GM12878 (cell line): ENCODE results near the gene SNX15. TPM values are rescaled to one million over a fixed set of nuclear protein-coding genes. Genes with fewer than 3 reads are reported as not detected.

Experiments
- ATF7 ChIP-seq: fragments of 450-650 bp; IDR thresholded peaks from 2 replicates; pipeline ENCODE4 v1.6.1; 2016; ENCODE audit warnings: low read depth, mild to moderate bottlenecking
- BMI1 ChIP-seq: fragments of 450-650 bp; IDR thresholded peaks from 2 replicates; pipeline ENCODE4 v1.6.1; 2016; ENCODE audit warnings: mild to moderate bottlenecking, moderate library complexity, borderline replicate concordance
- CREB1 ChIP-seq: IDR thresholded peaks from 2 replicates; pipeline ENCODE4 v1.6.1; 2012; ENCODE audit warnings: low read depth, mild to moderate bottlenecking, inconsistent platforms
- FOXM1 ChIP-seq: IDR thresholded peaks from 2 replicates; pipeline ENCODE4 v1.6.1; 2012; ENCODE audit warnings: low read depth, mild to moderate bottlenecking, inconsistent platforms, low read length, moderate library complexity
- HCFC1 ChIP-seq: fragments of 150-350 bp; IDR thresholded peaks from 2 replicates; pipeline ENCODE4 v1.6.1; 2014; ENCODE audit warnings: low read length
- IRF4 ChIP-seq: IDR thresholded peaks from 2 replicates; pipeline ENCODE4 v1.6.1; 2011; ENCODE audit warnings: low read depth, low read length
- MYB ChIP-seq: fragments of 150-350 bp; IDR thresholded peaks from 2 replicates; pipeline ENCODE4 v1.6.1; 2014; ENCODE audit warnings: mild to moderate bottlenecking, low read depth, low read length, borderline replicate concordance
- NR2C2 ChIP-seq: IDR thresholded peaks from 2 replicates; pipeline ENCODE4 v1.6.1; 2011; ENCODE audit warnings: borderline replicate concordance, low read depth; ENCODE audit not compliant: control insufficient read depth, insufficient read length
- RB1 ChIP-seq: fragments of 450-650 bp; formaldehyde crosslinking; IDR thresholded peaks from 2 replicates; pipeline ENCODE4 v1.6.1; 2017; ENCODE audit warnings: mild to moderate bottlenecking, borderline replicate concordance
- TCF3 ChIP-seq: IDR thresholded peaks from 2 replicates; pipeline ENCODE4 v1.6.1; 2012; ENCODE audit warnings: low read depth, mild to moderate bottlenecking, low read length, borderline replicate concordance; ENCODE audit not compliant: insufficient read depth
- ZBED1 ChIP-seq: IDR thresholded peaks from 2 replicates; pipeline ENCODE4 v1.6.1; 2016; ENCODE audit warnings: borderline replicate concordance
- polyA plus RNA-seq, 11 experiments: library from polyadenylated mRNA; depleted of rRNA in 4 of 11; unstranded in 6 of 11; stranded (reverse) in 5 of 11; fragments of >200 nt; fragmentation: Nextera tagmentation in 4 of 11; fragmentation: Illumina TruSeq in 1 of 11; extraction: Ambion mirVana in 4 of 11; extraction: Trizol in 1 of 11; gene quantifications; 1 replicate in 1 of 11; 2 replicates in 10 of 11; pipeline versions ENCODE4 v1.2.1 to v1.2.3, GENCODE V29; 2011 to 2016; ENCODE audit warnings: inconsistent platforms in 2 of 11, missing spikeins in 2 of 11, low read depth in 1 of 11
- total RNA-seq, 4 experiments: library from RNA; depleted of rRNA in 3 of 4; stranded (reverse); fragments of >200 nt in 3 of 4; fragmentation: Illumina TruSeq in 1 of 4; extraction: Trizol in 1 of 4; gene quantifications; 2 replicates each; pipeline versions ENCODE4 v1.2.1 to v1.2.3, GENCODE V29; 2013 to 2021
- TF ChIP-seq, protein P1 (sequence below): fragments of 450-650 bp; formaldehyde crosslinking; IDR thresholded peaks from 2 replicates; pipeline ENCODE4 v1.4.0; 2022; ENCODE audit warnings: mild to moderate bottlenecking, moderate library complexity
- TF ChIP-seq, protein P2 (sequence below): IDR thresholded peaks from 2 replicates; pipeline ENCODE4 v1.6.1; 2012; ENCODE audit warnings: low read length, inconsistent platforms

Gene SNX15
- total and polyA plus RNA-seq, 10 of the 15 experiments (the other 5 are each of a cell fraction or from before 2014, with no cell fraction given), result 2.4 to 24.0 (median 16.1) TPM

DNA sequence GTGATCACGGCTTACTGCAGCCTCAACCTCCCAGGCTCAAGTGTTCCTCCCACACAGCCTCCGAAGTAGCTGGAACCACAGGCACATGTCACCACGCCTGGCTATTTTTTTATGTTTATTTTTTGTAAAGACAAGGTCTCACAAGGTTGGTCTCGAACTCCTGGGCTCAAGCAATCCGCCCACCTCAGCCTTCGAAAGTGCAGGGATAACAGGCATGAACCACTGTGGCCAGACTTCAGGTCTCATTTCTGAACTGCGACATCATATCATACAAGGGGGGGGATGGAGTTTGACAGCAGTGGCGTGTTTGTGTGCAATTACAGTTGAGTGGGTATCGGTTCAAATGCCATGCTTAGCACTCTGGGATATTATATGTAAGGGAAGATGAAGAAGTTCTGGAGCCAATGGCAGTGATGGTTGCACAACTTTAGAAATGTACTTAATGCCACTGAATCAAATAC is 24.2 kb downstream of the SNX15 start (continued):
- TF ChIP-seq ZBED1, result peak; percentile 59; the same call in 1 of the 2 replicates
- peak; percentile 52; the same call in 1 of the 2 replicates for TF ChIP-seq IRF4
- TF ChIP-seq MYB, result no peak
- TF ChIP-seq, protein P1, sequence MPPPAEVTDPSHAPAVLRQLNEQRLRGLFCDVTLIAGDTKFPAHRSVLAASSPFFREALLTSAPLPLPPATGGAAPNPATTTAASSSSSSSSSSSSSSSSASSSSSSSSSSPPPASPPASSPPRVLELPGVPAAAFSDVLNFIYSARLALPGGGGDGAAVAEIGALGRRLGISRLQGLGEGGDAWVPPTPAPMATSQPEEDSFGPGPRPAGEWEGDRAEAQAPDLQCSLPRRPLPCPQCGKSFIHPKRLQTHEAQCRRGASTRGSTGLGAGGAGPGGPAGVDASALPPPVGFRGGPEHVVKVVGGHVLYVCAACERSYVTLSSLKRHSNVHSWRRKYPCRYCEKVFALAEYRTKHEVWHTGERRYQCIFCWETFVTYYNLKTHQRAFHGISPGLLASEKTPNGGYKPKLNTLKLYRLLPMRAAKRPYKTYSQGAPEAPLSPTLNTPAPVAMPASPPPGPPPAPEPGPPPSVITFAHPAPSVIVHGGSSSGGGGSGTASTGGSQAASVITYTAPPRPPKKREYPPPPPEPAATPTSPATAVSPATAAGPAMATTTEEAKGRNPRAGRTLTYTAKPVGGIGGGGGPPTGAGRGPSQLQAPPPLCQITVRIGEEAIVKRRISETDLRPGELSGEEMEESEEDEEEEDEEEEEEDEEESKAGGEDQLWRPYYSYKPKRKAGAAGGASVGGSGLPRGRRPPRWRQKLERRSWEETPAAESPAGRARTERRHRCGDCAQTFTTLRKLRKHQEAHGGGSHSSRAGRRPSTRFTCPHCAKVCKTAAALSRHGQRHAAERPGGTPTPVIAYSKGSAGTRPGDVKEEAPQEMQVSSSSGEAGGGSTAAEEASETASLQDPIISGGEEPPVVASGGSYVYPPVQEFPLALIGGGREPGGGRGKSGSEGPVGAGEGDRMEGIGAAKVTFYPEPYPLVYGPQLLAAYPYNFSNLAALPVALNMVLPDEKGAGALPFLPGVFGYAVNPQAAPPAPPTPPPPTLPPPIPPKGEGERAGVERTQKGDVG (CRISPR knock-in tag), result no peak
- TF ChIP-seq FOXM1, result peak; percentile 33; the same call in 1 of the 2 replicates
- no peak for TF ChIP-seq TCF3
- TF ChIP-seq CREB1, result 0 out of 2 replicates have a peak, but pooled peaks have one; percentile 46
- TF ChIP-seq, protein P2, sequence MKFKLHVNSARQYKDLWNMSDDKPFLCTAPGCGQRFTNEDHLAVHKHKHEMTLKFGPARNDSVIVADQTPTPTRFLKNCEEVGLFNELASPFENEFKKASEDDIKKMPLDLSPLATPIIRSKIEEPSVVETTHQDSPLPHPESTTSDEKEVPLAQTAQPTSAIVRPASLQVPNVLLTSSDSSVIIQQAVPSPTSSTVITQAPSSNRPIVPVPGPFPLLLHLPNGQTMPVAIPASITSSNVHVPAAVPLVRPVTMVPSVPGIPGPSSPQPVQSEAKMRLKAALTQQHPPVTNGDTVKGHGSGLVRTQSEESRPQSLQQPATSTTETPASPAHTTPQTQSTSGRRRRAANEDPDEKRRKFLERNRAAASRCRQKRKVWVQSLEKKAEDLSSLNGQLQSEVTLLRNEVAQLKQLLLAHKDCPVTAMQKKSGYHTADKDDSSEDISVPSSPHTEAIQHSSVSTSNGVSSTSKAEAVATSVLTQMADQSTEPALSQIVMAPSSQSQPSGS, result peak; percentile 84; the same call in 1 of the 2 replicates
- TF ChIP-seq HCFC1, result no peak
- 0 out of 2 replicates have a peak, but pooled peaks have one; percentile 60 for TF ChIP-seq ATF7
- TF ChIP-seq RB1, result no peak
- TF ChIP-seq BMI1, result no peak
- no peak for TF ChIP-seq NR2C2
